NCI-H2196 treated with DMSO at 0.1 percent for 48 hours (cell line): Measurements from ENCODE around the gene SPRED1.

Experiments
- DNase-seq: peaks from one replicate; lab custom pipeline; 2025; ENCODE audit not compliant: unreplicated experiment; lab: John Stamatoyannopoulos, UW

Gene SPRED1

GRCh38 chr15:38349251-38349650 is 96.6 kb downstream of the SPRED1 start:
- DNase-seq = no peak

- no peak for DNase-seq
These were observed 98.8 kb downstream of the SPRED1 start for GRCh38 chr15:38351466-38351865.

GRCh38 chr15:38354315-38354929 is 101.8 kb downstream of the SPRED1 start:
- DNase-seq = peak; percentile 1

DNA sequence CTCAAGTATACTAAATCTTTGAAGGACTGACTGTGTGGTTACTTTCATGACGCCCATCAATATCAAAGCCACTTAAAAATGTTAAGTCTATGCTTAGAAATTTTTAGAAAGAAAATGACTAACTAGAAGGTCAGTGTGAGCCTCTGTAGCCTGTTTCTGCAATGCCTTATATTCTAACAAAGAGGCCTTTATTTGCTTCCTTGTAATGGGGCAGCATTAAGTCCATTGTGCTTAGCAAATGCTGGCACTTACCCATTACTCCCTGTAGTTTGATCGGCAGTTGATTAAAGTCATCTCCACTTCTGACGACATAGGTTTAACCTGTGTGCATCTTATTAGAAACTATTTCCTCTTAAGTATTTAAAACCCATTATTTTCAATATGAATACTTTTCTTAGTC is 109.7 kb downstream of the SPRED1 start:
- DNase-seq = no peak

- no peak for DNase-seq
These were observed 114.8 kb downstream of the SPRED1 start for GRCh38 chr15:38367476-38367875.

- DNase-seq = no peak
These were observed 117.4 kb downstream of the SPRED1 start for GRCh38 chr15:38369936-38370478.

DNA sequence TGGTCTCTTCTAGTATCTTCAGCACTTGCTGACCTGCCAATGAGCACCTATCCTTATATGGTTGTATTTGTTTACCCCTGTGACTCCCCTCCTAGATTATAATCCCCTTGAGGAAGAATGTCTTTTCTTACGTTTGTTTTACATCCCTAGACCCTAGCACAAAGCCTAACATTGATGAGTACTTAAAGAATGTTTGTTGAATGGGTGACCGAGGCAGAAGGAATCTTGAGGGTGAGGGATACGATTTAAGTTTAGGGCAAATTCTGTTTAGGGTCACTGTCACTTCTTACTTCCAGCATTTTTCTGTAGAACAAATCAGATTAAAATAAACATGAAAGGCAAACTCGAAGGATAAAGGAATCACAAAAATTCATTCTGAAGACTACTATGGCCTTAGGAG is 120.4 kb downstream of the SPRED1 start:
- no peak for DNase-seq

DNA sequence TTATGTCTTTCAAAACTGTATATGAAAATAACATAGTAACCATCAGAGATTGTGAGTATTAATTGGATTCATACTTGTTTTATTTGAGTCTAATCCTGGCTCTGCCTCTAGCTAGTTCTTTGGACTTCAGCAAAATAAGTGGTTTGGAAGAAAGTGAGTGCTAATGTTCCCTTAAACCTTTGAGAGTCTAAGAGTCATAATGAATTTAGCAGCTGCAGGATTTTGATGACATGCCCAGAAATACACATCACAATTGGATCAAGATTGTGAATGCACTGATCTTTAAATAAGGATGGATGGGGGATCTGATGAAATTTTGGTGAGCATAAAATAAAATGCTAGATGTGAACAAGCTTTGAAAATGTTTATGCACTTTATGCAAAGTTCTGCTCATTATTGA is 121.4 kb downstream of the SPRED1 start:
- no peak for DNase-seq

GRCh38 chr15:38374556-38374955 is 121.9 kb downstream of the SPRED1 start:
- DNase-seq = no peak

- no peak for DNase-seq
These were observed 123.4 kb downstream of the SPRED1 start for GRCh38 chr15:38376081-38376480.

DNA sequence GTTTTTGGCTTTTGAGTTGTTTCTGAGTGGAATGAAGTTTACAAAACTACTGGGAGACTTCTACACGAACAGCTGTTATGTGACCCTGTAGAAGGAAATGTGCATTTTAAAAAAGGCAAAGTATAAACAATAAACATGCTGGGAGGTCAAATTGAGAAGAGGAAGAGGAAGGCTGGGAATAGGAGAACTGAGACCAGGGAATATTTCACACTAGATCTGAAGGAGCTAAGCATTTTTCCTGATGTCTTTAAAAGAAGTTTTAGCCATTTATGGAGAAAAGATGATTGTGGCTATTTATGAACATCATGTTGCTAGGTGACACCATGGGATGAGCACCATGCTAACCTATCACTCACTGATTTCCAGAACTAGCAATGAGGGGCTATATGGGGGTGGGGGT is 125.0 kb downstream of the SPRED1 start:
- no peak for DNase-seq

- no peak for DNase-seq
These were observed 125.5 kb downstream of the SPRED1 start for GRCh38 chr15:38378161-38378560.

- no peak for DNase-seq
These were observed 137.4 kb downstream of the SPRED1 start for GRCh38 chr15:38389924-38390542.

- no peak for DNase-seq
These were observed 138.6 kb downstream of the SPRED1 start for GRCh38 chr15:38391191-38391590.

DNA sequence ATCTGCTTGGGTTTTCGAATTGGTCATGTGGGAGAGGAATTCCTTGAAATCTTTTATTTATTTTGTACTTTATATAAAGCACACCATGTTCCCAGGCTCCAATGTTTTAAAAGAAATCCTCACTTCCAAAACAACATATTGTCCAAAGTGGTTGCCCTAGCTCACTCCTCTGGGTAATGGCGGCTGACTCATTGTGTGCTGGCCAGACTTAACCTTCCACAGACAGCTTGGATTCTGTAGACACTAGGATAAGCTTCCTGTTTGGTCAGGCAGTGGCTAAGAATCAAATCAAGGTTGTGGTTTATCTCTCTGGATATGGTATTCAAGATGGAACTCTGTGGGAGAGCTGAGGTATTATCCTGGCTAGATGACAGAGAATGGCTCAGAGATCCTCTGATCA is 145.5 kb downstream of the SPRED1 start:
- DNase-seq = no peak

DNA sequence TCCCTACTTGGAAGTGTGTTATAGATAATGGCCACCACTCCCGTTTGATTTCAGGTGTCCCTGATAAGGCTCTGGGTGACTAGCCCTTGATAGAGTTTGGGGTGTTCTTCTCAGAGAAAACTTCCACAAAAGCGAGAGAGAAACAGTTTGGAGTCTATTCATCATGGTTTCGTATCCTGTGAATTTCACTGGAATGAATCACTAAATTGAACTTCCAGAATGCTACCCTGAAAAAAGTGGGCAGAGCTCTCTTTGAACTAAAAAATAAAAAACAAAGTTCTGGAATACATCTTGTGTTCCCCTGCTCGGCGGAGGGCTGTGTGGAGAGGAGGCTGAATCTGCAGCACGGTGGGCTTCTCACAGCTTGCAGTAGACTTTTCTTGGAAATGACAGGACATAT is 148.5 kb downstream of the SPRED1 start:
- DNase-seq = no peak

GRCh38 chr15:38401701-38402100 is 149.1 kb downstream of the SPRED1 start:
- no peak for DNase-seq

DNA sequence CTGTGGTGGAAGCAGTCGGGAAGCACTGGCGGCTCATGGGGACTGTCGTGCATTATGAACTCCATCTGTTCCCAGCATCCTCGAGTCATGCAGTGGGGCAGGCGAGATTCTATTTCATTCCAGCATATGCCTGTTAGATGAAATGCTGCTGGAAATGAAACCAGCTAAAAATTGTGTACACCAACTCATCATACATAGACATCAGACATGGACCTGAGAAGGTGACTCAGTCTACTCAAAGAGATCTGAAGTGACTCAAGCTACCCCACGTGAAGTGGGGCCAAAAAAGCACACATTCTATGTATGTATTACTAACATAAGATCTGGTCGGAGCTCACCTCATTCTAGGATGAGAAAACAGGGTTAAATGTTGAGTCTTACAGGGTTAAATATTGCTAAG is 153.8 kb downstream of the SPRED1 start:
- no peak for DNase-seq
